ENCODE results near the gene TNPO1.

DNA sequence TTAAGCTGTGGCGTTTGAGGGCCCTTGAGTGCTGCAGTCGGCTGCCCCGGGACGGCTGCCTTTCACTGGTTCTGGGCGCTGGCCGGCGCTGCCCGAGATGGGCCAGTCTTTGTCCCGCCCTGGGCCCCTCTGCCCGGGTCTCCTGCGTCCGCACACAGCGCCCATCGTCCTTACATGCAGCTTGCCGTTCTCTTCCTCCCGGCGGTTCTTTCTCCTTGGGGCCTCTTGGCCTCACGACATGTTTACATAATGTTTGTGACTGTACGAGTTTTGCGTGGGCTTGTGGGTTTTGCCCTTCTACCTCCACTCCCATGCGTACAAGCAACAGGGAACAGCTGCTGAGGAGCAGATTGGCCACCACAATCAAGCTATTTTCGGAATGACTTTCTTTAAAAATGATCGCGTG, 618 bp downstream of the TNPO1 start:
- no peak for TF ChIP-seq EZH2 (IDR thresholded peaks at IDR 0.05; ENCODE audit: borderline replicate concordance, low read length)
- TF ChIP-seq, protein P1, sequence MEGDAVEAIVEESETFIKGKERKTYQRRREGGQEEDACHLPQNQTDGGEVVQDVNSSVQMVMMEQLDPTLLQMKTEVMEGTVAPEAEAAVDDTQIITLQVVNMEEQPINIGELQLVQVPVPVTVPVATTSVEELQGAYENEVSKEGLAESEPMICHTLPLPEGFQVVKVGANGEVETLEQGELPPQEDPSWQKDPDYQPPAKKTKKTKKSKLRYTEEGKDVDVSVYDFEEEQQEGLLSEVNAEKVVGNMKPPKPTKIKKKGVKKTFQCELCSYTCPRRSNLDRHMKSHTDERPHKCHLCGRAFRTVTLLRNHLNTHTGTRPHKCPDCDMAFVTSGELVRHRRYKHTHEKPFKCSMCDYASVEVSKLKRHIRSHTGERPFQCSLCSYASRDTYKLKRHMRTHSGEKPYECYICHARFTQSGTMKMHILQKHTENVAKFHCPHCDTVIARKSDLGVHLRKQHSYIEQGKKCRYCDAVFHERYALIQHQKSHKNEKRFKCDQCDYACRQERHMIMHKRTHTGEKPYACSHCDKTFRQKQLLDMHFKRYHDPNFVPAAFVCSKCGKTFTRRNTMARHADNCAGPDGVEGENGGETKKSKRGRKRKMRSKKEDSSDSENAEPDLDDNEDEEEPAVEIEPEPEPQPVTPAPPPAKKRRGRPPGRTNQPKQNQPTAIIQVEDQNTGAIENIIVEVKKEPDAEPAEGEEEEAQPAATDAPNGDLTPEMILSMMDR (conservative IDR thresholded peaks at IDR 0.05 in 1 of 2, IDR thresholded peaks at IDR 0.05 in 1 of 2; ENCODE audit: extremely low read depth in 1 of 2, insufficient read depth in 1 of 2, low read depth in 1 of 2, low read length in 2 of 2), result no peak

Data from mammary epithelial cell (primary cell).